Stomach (tissue), 4 donors: ENCODE data around the gene ARSG.

Source experiments
- EP300 ChIP-seq: sonication (generic); formaldehyde crosslinking; IDR thresholded peaks from one replicate; pipeline ENCODE4 v1.6.1; 2017; ENCODE audit warnings: antibody characterized with exemption
- POLR2AphosphoS5 ChIP-seq, 3 donors: sonication (generic); formaldehyde crosslinking; IDR thresholded peaks; one replicate each; pipeline ENCODE4 v1.6.1; 2016; ENCODE audit warnings: antibody characterized with exemption in 3 of 3
- TF ChIP-seq, protein P1 (sequence below), 7 experiments: fragments of 450-650 bp in 4 of 7; fragments of 200-600 bp in 3 of 7; sonication (generic) in 3 of 7; IDR thresholded peaks; one replicate each; pipeline ENCODE4 v1.5.1; 2016 to 2019; ENCODE audit warnings: antibody characterized with exemption in 7 of 7, control low read depth in 2 of 7, mild to moderate bottlenecking in 1 of 7

DNA sequence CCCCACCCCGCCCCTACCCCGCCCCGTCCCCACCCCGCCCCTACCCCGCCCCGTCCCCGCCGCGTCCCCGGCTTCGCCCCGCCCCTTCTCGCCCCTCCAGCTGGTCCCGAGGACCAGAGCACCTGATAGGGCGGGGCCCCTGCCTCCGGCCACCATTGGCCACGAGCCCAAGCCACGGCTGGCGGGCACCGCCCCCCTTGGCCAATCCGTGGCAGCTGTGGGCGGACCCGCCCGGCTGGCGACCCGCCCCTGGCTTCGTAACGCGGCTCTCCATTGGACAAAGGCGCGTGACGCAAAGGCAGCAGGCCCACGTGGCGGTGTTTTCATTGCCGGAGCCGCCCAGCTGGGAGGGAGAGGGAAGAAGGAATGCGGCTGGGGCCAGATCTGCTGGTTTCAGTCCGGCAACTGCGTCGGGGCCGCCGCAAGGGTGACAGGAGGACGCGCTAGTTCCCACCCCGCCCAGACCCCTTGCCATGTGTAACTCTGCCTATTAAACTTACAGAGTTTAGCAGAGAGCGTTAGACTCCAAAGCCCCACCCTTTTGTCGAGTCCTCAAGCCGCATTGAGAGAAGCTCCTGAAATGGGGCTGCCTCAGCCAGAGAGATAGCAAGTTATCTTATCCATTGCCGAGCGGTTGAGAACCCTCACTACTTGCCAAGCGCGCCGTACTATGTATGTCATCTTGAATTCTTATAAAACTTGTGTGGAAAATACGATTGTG, 166.4 kb downstream of the ARSG start:
- TF ChIP-seq, protein P1, sequence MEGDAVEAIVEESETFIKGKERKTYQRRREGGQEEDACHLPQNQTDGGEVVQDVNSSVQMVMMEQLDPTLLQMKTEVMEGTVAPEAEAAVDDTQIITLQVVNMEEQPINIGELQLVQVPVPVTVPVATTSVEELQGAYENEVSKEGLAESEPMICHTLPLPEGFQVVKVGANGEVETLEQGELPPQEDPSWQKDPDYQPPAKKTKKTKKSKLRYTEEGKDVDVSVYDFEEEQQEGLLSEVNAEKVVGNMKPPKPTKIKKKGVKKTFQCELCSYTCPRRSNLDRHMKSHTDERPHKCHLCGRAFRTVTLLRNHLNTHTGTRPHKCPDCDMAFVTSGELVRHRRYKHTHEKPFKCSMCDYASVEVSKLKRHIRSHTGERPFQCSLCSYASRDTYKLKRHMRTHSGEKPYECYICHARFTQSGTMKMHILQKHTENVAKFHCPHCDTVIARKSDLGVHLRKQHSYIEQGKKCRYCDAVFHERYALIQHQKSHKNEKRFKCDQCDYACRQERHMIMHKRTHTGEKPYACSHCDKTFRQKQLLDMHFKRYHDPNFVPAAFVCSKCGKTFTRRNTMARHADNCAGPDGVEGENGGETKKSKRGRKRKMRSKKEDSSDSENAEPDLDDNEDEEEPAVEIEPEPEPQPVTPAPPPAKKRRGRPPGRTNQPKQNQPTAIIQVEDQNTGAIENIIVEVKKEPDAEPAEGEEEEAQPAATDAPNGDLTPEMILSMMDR (IDR thresholded peaks at IDR 0.05), result peak in 1 of 7 experiments; percentile 5
- TF ChIP-seq EP300 (no peak), POLR2AphosphoS5 (IDR thresholded peaks at IDR 0.05) (peak; percentile 92 to 95 (median 92))
